8988T (cell line): ENCODE results near the gene SS18L1.

Experiments
- DNase-seq: peaks from one replicate; pipeline ENCODE4 v3.0.0; 2011

SS18L1 gene

GRCh38 chr20:62157387-62158087 is 14.0 kb downstream of the SS18L1 start:
- DNase-seq: no peak

GRCh38 chr20:62158088-62158400 is 14.5 kb downstream of the SS18L1 start:
- no peak for DNase-seq

- DNase-seq: no peak
Measured at GRCh38 chr20:62158541-62158940, 15.0 kb downstream of the SS18L1 start.

- no peak for DNase-seq
Measured at GRCh38 chr20:62159052-62159451, 15.5 kb downstream of the SS18L1 start.

GRCh38 chr20:62159839-62160238 is 16.3 kb downstream of the SS18L1 start:
- DNase-seq: peak; percentile 73

GRCh38 chr20:62160253-62160652 is 16.7 kb downstream of the SS18L1 start:
- no peak for DNase-seq

GRCh38 chr20:62160876-62161275 is 17.3 kb downstream of the SS18L1 start:
- DNase-seq: no peak

GRCh38 chr20:62161347-62161746 is 17.8 kb downstream of the SS18L1 start:
- no peak for DNase-seq

- no peak for DNase-seq
Measured at GRCh38 chr20:62162765-62163484, 19.4 kb downstream of the SS18L1 start.

GRCh38 chr20:62163485-62163865 is 19.9 kb downstream of the SS18L1 start:
- no peak for DNase-seq

GRCh38 chr20:62163986-62164762 is 20.6 kb downstream of the SS18L1 start:
- DNase-seq: no peak

- no peak for DNase-seq
Measured at GRCh38 chr20:62164879-62165761, 21.6 kb downstream of the SS18L1 start.

GRCh38 chr20:62165762-62166399 is 22.3 kb downstream of the SS18L1 start:
- no peak for DNase-seq

GRCh38 chr20:62167474-62167873 is 23.9 kb downstream of the SS18L1 start:
- no peak for DNase-seq

GRCh38 chr20:62168061-62168460 is 24.5 kb downstream of the SS18L1 start:
- no peak for DNase-seq

GRCh38 chr20:62168890-62169435 is 25.4 kb downstream of the SS18L1 start:
- DNase-seq: no peak

- DNase-seq: no peak
Measured at GRCh38 chr20:62170536-62170935, 27.0 kb downstream of the SS18L1 start.

- DNase-seq: no peak
Measured at GRCh38 chr20:62171245-62171644, 27.7 kb downstream of the SS18L1 start.

- DNase-seq: no peak
Measured at GRCh38 chr20:62172666-62173065, 29.1 kb downstream of the SS18L1 start.

GRCh38 chr20:62174021-62174804 is 30.6 kb downstream of the SS18L1 start:
- DNase-seq: no peak
